ENCODE results near the gene NDUFAF2.
"Not testable (repeated sequence)": the region's sequence is repeated elsewhere in the genome, so short reads cannot be mapped to it uniquely, and the experiment has no call there.

Gene NDUFAF2

DNA sequence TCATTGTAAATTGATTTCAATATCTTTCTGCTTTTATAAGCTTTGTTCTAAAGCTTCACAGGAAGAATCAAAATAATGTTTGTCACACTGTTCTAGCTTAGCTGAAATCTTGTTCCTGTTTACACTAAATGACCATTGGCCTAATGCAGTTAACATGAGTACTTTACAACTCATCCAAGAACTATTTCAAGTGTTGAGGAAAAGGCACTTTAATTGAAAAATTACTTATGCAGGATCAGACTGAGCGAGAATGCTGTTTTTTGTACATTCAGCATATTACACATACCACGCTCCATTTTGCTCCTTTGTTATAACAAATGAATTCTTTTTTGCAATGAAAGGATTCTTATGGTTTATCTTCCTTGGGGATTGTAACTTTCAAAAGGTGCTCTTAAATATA lies 239.7 kb downstream of the NDUFAF2 start:
- DNase-seq, result no peak

DNA sequence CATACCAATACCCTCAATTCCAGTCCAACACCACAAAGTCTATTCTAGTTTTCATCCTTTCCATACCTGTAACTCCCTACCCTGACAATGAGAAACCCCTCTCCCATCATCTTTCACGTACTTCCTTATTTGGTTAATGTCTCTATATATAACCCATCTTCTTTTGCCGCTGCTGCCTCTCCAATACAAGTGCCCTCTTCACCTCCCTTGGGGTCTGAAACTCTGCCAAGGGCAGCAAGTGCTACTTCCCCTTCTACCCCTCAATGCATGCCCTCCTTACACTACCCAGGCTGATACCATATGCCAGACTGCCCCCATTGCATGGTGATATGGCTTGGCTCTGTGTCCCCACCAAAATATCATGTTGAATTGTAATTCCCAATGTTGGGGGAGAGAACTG lies 241.6 kb downstream of the NDUFAF2 start:
- no peak for DNase-seq

DNA sequence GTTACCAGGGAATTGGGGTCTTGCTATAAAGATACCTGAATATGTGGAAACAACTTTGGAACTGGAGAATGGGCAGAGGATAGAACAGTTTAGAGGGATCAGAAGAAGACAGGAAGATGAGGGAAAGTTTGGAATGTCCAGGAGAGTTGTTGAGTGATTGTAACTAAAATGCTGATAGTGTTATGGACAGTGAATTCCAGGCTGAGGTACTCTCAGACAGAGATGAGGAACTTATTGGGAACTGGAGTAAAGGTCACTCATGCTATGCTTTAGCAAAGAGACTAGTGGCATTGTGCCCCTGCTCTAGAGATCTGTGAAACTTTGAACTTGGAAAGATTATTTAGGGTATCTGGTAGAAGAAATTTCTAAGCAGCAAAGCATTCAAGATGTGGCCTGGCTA lies 242.3 kb downstream of the NDUFAF2 start:
- not testable (repeated sequence) for DNase-seq

DNA sequence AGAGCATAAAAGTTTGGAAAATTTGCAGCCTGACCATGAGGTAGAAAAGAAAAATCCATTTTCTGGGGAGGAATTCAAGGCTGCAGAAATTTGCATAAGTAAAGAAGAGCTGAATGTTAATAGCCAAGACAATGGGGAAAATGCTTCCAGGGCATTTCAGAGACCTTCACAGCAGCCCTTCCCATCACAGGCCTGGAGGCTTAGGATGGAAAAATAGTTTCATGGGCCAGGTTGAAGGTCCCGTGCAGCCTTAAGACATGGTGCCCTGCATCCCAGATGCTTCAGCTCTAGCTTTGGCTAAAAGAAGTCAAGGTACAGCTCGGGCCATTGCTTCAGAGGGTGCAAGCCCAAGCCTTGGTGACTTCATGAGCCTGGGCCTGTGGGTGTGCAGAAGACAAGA lies 242.8 kb downstream of the NDUFAF2 start:
- not testable (repeated sequence) for DNase-seq

DNA sequence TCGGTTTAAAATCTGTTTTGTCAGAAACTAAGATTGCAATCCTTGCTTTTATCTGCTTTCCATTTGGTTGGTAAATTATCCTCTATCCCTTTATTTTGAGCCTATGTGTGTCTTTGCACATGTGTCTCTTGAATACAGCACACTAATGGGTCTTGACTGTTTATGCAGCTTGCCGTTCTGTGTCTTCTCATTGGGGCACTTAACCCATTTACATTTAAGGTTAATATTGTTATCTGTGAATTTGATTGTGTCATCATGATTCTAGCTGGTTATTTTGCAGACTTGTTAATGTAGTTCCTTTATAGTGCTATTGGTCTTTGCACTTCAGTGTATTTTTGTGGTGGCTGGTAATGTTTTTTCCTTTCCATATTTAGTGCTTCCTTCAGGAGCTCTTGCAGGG lies 253.6 kb downstream of the NDUFAF2 start:
- DNase-seq, result no peak

DNA sequence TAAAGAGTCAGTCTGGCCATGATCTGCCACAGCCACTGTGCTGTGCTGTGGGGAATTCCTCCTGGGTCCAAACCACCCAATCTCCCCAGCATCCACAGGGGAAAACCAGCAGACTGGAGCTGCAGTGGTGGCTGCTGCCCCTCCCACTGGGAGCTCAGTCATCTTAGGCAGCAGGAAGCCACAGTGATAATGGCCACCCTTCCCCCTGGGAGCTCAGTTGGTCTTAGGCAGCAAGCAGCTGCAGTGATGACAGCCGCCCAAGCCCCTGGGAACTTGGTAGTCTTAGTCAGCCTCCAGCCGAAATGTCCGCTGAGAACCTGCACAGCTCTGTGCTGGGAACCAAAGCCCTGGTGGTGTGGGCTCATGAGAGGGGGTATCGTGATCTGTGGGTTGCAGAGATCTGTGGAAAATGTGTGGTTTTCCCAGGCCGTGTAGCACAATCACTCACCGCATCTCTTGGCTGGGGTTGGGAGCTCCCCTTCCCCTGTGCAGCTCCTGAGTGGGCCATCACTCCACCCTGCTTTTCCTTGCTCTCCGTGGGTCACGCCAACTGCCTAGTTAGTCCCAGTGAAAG lies 255.7 kb downstream of the NDUFAF2 start:
- no peak for DNase-seq

DNA sequence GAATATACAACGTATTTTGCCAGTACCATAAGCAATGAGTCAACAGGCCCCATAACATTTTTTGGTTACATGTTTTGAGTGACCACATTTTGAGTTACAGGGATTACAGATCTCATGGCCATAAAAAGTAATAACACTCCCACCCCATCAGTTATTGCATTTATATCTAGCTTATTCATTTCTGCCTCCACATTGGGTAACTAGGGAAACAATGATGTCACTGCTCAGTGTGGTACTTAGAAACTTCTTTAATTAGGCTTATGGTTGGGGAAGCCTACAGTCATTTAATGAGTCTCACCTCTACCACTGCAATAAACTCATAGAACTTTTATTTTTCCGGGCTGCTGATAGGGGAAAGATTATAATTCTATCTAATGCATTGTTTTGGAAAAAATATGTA lies 257.2 kb downstream of the NDUFAF2 start:
- DNase-seq, result no peak
